Regular cardiac myocyte (primary cell): ENCODE measurements around the gene SELPLG. TPM values are rescaled to one million over a fixed set of nuclear protein-coding genes. Genes with fewer than 3 reads are reported as not detected.

Experiments used
- total RNA-seq: library from RNA; depleted of rRNA; stranded (reverse); fragments of >200 nt; gene quantifications from 2 replicates; pipeline ENCODE4 v1.2.3, GENCODE V29; 2014

SELPLG gene, protein sequence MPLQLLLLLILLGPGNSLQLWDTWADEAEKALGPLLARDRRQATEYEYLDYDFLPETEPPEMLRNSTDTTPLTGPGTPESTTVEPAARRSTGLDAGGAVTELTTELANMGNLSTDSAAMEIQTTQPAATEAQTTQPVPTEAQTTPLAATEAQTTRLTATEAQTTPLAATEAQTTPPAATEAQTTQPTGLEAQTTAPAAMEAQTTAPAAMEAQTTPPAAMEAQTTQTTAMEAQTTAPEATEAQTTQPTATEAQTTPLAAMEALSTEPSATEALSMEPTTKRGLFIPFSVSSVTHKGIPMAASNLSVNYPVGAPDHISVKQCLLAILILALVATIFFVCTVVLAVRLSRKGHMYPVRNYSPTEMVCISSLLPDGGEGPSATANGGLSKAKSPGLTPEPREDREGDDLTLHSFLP
- total RNA-seq: 0.85 and 1.3 TPM in 2 replicates

DNA sequence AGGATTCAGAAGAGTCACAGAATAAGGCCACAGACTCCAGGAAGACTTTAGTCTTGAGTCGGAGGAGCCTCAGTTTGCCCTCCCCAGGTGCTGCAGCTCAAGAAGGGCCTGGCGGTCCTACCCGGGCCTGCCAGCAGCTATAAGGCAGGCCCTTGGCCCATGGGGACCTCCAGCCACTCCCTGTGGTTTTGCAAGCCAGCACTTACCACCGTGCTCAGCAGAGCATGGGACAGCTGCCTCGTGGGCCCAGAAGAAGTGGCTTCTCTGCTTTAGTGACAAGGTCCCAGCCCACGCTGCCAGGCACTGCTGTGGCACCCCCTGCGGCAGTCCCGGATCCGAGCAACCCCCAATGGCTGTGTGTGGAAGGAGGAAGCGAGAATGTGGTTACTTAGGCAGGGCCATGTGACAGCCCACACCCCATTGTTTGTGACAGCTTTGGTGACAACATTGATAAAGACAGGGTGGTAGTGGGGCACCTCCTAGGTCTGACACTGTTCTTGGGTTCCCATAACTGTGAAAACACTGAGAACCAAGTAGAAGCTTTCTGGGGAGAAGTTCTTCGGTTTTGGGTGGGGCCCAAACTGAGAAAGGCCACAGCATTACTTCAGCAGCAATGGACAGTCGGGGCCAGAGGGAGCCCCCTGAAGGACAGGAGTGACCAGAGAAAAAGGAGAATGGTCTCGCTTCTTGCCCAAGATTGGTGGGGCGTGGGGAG lies at the start of gene SELPLG:
TSS of gene SELPLG (minus strand) at position 361 of the 715 bp plus-strand sequence. CDS start 9,587 bp downstream, outside the sequence.

DNA sequence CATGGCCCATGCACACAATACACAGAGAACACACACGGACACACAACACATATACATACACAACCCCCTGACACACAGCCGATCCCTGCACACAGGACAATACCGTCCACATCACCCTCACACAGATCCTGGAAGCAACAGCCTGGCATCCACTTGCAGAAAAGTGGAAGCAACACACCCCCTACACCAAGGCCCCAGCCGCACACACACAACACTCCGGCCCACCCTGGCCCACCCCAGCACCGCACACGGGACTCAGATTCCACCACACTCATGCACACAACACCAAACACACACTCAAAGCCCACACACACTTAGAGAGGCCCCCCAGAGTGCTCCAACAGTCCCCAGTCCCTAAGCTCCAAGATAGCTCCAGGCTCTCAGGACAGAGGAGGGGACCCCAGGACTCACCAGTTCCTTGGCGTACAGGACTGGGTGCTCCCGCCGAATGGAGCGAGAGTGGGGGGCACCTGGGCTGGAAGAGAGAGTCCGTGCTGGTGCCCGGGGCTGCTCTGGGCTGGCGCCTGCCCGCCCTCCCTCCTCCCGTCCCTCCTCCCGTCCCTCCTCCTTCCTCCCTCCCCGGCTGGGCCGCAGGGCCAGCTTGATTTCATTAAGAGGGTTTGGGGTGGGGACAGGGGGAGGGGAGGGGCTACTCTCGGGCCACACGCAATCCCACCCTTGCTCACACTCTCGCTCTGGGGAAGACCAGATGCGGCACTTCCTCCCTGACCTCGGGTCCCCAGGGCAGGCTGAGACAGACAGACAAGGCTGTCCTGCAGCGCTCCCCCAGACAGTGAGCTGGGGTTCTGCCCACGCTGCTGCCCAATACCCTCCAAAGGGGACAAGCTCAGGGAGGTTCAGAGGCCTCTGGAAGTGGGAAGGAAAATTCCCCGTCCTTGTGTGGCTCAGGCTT lies 35.9 kb downstream of the SELPLG start, which contains the start of gene TMEM119:
TSS of gene TMEM119 (minus strand) at position 526 of the 913 bp plus-strand sequence. CDS start 5,701 bp downstream, outside the sequence.

Other genes starting within 250 kb of the SELPLG start
- gene FICD, start 118.6 kb downstream of the SELPLG start, total RNA-seq: 15.3 and 16.6 TPM in 2 replicates
- gene SART3, start 72.7 kb downstream of the SELPLG start, total RNA-seq: 49.6 and 59.2 TPM in 2 replicates
- gene ISCU, start 71.3 kb downstream of the SELPLG start, total RNA-seq: 109 and 172 TPM in 2 replicates
- gene TMEM119, start 35.8 kb downstream of the SELPLG start, total RNA-seq: 0.58 and 15.8 TPM in 2 replicates
- 199 and 426 TPM in 2 replicates for gene CORO1C, start 97.6 kb upstream of the SELPLG start, total RNA-seq
- 31.2 and 40.9 TPM in 2 replicates for gene SSH1, start 223.7 kb upstream of the SELPLG start, total RNA-seq
- not detected in 2 replicates for gene DAO, start 246.2 kb upstream of the SELPLG start, total RNA-seq